ACC112 (cell line): ENCODE results near the gene TECTA.

ENCODE experiments used
- H2AFZ ChIP-seq: fragments of 200-600 bp; sonication (generic); one replicate; pipeline ENCODE4 v1.6.0; 2017; ENCODE audit warnings: antibody characterized with exemption, low read length; ENCODE audit not compliant: unreplicated experiment
- H3K27ac ChIP-seq: fragments of 200-600 bp; sonication (generic); 2 replicates; pipeline ENCODE4 v1.5.1; 2014; ENCODE audit warnings: low read depth, mild to moderate bottlenecking, antibody characterized with exemption, low read length, moderate library complexity
- H3K27me3 ChIP-seq: fragments of 200-600 bp; sonication (generic); 2 replicates; pipeline ENCODE4 v1.6.1; 2014; ENCODE audit warnings: mild to moderate bottlenecking, antibody characterized with exemption, low read length, moderate library complexity, mixed read lengths; ENCODE audit not compliant: insufficient read depth
- H3K36me3 ChIP-seq: fragments of 200-600 bp; sonication (generic); 2 replicates; pipeline ENCODE4 v1.6.1; 2016; ENCODE audit warnings: mild to moderate bottlenecking, antibody characterized with exemption, low read length, moderate library complexity, mixed read lengths; ENCODE audit not compliant: insufficient read depth
- H3K4me1 ChIP-seq: fragments of 200-600 bp; sonication (generic); one replicate; pipeline ENCODE4 v1.6.1; 2016; ENCODE audit warnings: low read length, mixed read lengths; ENCODE audit not compliant: insufficient read depth, unreplicated experiment, control insufficient read depth
- H3K4me3 ChIP-seq: fragments of 200-600 bp; sonication (generic); 2 replicates; pipeline ENCODE4 v1.5.1; 2014; ENCODE audit warnings: mild to moderate bottlenecking, low read depth, low read length
- H3K79me2 ChIP-seq: fragments of 200-600 bp; sonication (generic); one replicate; pipeline ENCODE4 v1.6.0; 2016; ENCODE audit warnings: low read length; ENCODE audit not compliant: control insufficient read depth, unreplicated experiment, insufficient read depth

The TECTA gene

DNA sequence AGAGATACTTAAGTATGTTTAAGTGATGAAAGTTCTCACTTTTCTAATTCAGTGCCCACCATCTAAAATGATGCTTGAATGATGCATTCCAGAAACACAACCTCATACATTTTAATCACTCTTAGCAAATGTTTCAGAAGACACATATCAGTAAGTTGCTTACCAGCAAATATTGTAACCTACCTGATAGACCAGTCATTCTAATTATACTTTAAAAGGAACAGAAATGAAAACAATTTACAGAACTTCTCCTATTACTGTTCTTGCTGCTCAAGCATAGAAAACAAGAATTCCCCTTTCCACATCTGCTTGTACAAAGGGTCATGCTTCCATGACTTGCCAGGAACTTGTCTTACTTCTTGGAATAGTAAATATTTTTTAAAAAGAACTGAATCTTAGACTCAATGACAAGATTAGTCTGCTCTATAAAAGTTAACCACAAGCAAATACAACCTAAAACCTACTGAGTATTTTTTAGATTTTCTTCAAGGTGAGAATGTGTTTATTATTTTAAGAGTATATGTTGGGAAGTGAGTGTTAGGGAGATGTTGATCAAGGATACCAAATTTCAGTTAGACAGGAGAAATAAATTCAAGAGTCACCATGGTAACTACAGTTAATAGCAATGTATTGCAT, 109.5 kb downstream of the TECTA start:
- Histone ChIP-seq H3K27me3 (peaks cover 37% of the 10 kb centered on the region), H2AFZ (no peak overlapping the region), H3K79me2 (no peaks in the 10 kb centered on the region), H3K36me3 (no peaks in the 10 kb centered on the region), H3K4me1 (no peaks in the 10 kb centered on the region), H3K27ac (no peak overlapping the region), H3K4me3 (no peak overlapping the region)

DNA sequence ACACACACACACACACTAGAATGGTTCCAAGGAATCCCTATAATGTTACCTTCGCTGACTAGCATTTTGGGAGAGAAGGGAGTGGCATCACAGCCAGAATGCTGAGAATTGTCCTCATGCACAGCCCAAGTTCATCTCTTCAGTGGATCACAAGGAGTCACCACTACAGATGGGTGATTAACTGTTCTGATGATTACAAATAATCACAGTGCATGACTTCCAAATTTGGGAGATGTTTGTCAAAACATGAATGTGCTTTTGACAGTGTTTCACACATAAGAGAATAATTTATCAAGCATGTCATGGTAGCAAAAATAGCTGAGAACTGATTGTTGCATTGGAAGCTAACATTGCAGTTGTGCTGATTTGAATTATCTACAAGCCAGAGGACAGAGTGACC, 110.6 kb downstream of the TECTA start:
- peaks cover 32% of the 10 kb centered on the region for H3K27me3 ChIP-seq
- no peaks in the 10 kb centered on the region for H3K79me2 ChIP-seq
- no peak overlapping the region for H3K27ac ChIP-seq
- no peak overlapping the region for H2AFZ ChIP-seq
- H3K4me1 ChIP-seq = no peaks in the 10 kb centered on the region
- no peak overlapping the region for H3K4me3 ChIP-seq
- no peaks in the 10 kb centered on the region for H3K36me3 ChIP-seq

DNA sequence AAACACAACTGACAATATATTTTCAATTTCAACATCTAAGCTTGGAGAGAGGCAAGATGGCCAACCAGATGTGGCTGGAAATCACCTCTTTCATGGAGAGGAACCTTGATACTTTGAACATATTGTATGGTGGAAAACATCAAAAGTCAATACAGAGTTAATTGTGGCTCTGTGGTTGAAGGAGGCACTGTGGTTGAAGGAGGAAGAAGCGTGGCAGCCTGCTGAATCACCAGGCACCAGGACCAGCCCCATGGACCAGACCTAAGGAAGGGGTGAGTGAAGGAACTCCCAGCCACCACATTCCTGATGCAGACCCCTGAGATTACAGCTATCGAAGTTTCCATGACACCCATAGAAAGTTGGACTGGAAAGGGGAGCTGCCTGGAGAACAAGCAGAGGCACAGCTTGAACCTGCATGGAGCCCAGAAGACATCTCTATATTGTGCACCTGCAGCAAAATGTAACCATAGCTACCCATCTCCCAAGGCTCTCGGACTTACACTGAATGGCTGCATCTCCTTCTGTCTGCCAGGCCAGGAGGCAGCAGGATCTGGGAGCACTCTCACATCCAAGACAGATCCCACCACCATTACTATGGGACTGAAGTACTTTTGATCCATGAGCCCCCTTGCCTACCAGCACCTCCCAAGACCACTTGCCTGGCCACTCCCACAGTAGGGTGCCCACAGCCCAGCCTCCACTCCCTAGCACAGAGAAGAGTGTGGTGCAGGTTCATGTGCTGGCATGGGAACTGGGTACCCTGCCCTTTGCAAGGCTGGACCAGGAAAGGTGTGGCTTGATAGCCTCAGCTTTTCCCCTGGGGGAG, 111.7 kb downstream of the TECTA start:
- Histone ChIP-seq H2AFZ (no peak overlapping the region), H3K4me3 (no peak overlapping the region)

GRCh38 chr11:121213362-121213893, 112.4 kb downstream of the TECTA start:
- Histone ChIP-seq H3K79me2 (no peaks in the 10 kb centered on the region), H2AFZ (no peak overlapping the region), H3K4me1 (no peaks in the 10 kb centered on the region), H3K36me3 (no peaks in the 10 kb centered on the region), H3K27ac (no peak overlapping the region), H3K27me3 (peaks cover 27% of the 10 kb centered on the region), H3K4me3 (no peak overlapping the region)

More for the DNA sequence above, 111.7 kb downstream of the TECTA start:
- Histone ChIP-seq H3K4me1 (no peaks in the 10 kb centered on the region), H3K79me2 (no peaks in the 10 kb centered on the region), H3K27ac (no peak overlapping the region), H3K27me3 (peaks cover 24% of the 10 kb centered on the region), H3K36me3 (no peaks in the 10 kb centered on the region)

DNA sequence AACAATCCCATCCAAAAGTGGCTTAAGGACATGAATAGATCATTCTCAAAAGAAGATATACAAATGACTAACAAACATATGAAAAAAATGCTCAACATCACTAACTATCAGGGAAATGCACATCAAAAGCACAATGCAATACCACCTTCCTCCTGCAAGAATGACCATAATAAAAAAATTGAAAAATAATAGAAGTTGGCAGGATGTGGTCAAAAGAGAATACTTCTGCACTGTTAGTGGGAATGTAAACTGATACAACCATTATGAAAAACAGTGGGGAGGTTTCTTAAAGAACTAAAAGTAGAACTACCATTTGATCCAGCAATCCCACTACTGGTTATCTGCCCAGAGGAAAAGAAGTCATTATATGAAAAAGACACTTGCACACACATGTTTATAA, 113.8 kb downstream of the TECTA start:
- Histone ChIP-seq H3K4me3 (no peak overlapping the region), H3K79me2 (no peaks in the 10 kb centered on the region), H2AFZ (no peak overlapping the region), H3K27ac (no peak overlapping the region), H3K36me3 (no peaks in the 10 kb centered on the region), H3K4me1 (no peaks in the 10 kb centered on the region), H3K27me3 (peaks cover 39% of the 10 kb centered on the region)

GRCh38 chr11:121221496-121222200, 120.6 kb downstream of the TECTA start:
- Histone ChIP-seq H3K36me3 (no peaks in the 10 kb centered on the region), H3K27me3 (peaks cover 70% of the 10 kb centered on the region), H2AFZ (no peak overlapping the region), H3K27ac (no peak overlapping the region), H3K4me1 (no peaks in the 10 kb centered on the region), H3K79me2 (no peaks in the 10 kb centered on the region), H3K4me3 (no peak overlapping the region)

DNA sequence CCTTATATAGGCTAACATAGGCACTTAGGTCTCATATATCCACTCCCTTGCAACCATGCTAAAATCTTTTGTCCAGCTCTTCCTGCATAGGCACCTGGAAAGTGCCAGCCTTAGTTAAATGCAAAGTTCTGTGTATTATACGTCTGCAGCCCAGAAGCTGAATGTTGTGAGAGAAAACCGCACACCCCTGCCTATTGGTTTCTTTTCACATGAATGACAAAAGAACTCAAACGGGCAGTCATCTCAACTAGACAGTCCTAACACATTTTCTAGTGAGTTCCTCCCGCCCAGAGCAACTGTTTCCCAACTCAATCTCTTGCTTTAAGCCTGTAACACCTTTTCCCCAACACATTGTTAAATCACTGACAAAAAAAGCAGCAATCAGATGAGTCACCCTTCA, 122.1 kb downstream of the TECTA start:
- H3K27me3 ChIP-seq = peaks cover 73% of the 10 kb centered on the region
- H3K36me3 ChIP-seq = no peaks in the 10 kb centered on the region
- no peak overlapping the region for H3K27ac ChIP-seq
- H3K4me3 ChIP-seq = no peak overlapping the region
- no peaks in the 10 kb centered on the region for H3K79me2 ChIP-seq
- no peaks in the 10 kb centered on the region for H3K4me1 ChIP-seq
- H2AFZ ChIP-seq = no peak overlapping the region

- no peak overlapping the region for H3K27ac ChIP-seq
These were observed 124.3 kb downstream of the TECTA start for GRCh38 chr11:121225382-121225781.

GRCh38 chr11:121226415-121227263, 125.6 kb downstream of the TECTA start:
- H3K36me3 ChIP-seq = no peaks in the 10 kb centered on the region
- H3K4me3 ChIP-seq = no peak overlapping the region
- H2AFZ ChIP-seq = no peak overlapping the region
- H3K27me3 ChIP-seq = peaks cover 74% of the 10 kb centered on the region
- no peaks in the 10 kb centered on the region for H3K4me1 ChIP-seq
- H3K27ac ChIP-seq = no peak overlapping the region
- no peaks in the 10 kb centered on the region for H3K79me2 ChIP-seq

More at GRCh38 chr11:121225382-121225781, 124.3 kb downstream of the TECTA start:
- H3K4me1 ChIP-seq = no peaks in the 10 kb centered on the region
- peaks cover 74% of the 10 kb centered on the region for H3K27me3 ChIP-seq
- no peak overlapping the region for H2AFZ ChIP-seq
- no peaks in the 10 kb centered on the region for H3K79me2 ChIP-seq
- H3K36me3 ChIP-seq = no peaks in the 10 kb centered on the region
- no peak overlapping the region for H3K4me3 ChIP-seq

DNA sequence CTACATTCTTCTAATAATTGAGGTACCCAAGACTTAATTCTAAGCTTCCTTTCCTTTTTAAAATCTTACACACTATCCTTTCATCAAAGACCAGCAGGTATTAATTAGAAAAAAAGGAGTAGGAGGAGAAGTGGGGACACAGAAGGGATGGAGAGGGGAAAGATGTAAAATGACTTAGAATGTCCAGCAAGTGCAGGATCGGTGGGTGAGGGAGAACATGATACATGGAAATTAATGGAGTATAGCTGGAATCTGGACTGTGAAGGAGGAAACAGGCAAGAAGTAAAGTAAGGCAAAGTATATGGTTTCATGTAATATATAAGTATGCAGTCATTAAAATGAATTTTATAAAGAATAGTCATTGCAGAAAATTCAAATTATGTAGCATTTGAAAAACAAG, 127.8 kb downstream of the TECTA start:
- Histone ChIP-seq H3K4me3 (no peak overlapping the region), H2AFZ (no peak overlapping the region), H3K4me1 (no peaks in the 10 kb centered on the region), H3K27ac (no peak overlapping the region), H3K27me3 (peaks cover 56% of the 10 kb centered on the region), H3K79me2 (no peaks in the 10 kb centered on the region), H3K36me3 (no peaks in the 10 kb centered on the region)
